Endodermal cell (in vitro differentiated cells): ENCODE data around the gene MRPL51. TPM values are rescaled to one million over a fixed set of nuclear protein-coding genes. Genes with fewer than 3 reads are reported as not detected.
"Not testable (repeated sequence)": the region's sequence is repeated elsewhere in the genome, so short reads cannot be mapped to it uniquely, and the experiment has no call there.

Experiments used
- DNase-seq: peaks from one replicate; pipeline ENCODE4 v3.0.0-alpha.2; 2017
- H3K27ac ChIP-seq: 2 replicates; pipeline ENCODE4 v1.5.1; 2013; ENCODE audit warnings: mild to moderate bottlenecking, low read depth, low read length, moderate library complexity
- H3K27me3 ChIP-seq: 2 replicates; pipeline ENCODE4 v1.6.1; 2013; ENCODE audit warnings: mild to moderate bottlenecking, low read length, moderate library complexity; ENCODE audit not compliant: insufficient read depth, control insufficient read depth, poor library complexity, severe bottlenecking
- H3K36me3 ChIP-seq: 2 replicates; pipeline ENCODE4 v1.7.0; 2013; ENCODE audit warnings: mild to moderate bottlenecking, low read length, moderate library complexity; ENCODE audit not compliant: control insufficient read depth, insufficient read depth
- H3K4me1 ChIP-seq: one replicate; pipeline ENCODE4 v1.7.0; 2013; ENCODE audit warnings: low read length; ENCODE audit not compliant: control insufficient read depth, insufficient read depth
- H3K4me3 ChIP-seq: 2 replicates; pipeline ENCODE4 v1.5.1; 2013; ENCODE audit warnings: mild to moderate bottlenecking, low read length, moderate library complexity
- H3K9ac ChIP-seq: 2 replicates; pipeline ENCODE4 v1.6.1; 2013; ENCODE audit warnings: mild to moderate bottlenecking, low read length, moderate library complexity; ENCODE audit not compliant: poor library complexity, severe bottlenecking; ENCODE audit errors: extremely low read depth
- H3K9me3 ChIP-seq: 2 replicates; pipeline ENCODE4 v1.6.1; 2013; ENCODE audit warnings: mild to moderate bottlenecking, low read length, moderate library complexity; ENCODE audit not compliant: control insufficient read depth
- H3K27ac Mint-ChIP-seq: 2 replicates; pipeline ENCODE4 v1.8.0; 2020; ENCODE audit warnings: mixed read lengths
- H3K27me3 Mint-ChIP-seq: 2 replicates; pipeline ENCODE4 v1.8.0; 2021; ENCODE audit warnings: mild to moderate bottlenecking, mixed read lengths; ENCODE audit not compliant: insufficient read depth
- H3K36me3 Mint-ChIP-seq: 2 replicates; pipeline ENCODE4 v1.8.0; 2020; ENCODE audit warnings: low read depth, mixed read lengths
- H3K4me1 Mint-ChIP-seq: 2 replicates; pipeline ENCODE4 v1.8.0; 2020; ENCODE audit warnings: mixed read lengths
- H3K4me3 Mint-ChIP-seq: 2 replicates; pipeline ENCODE4 v1.8.0; 2020; ENCODE audit warnings: mild to moderate bottlenecking, moderate library complexity, mixed read lengths
- H3K9me3 Mint-ChIP-seq: 2 replicates; pipeline ENCODE4 v1.8.0; 2020; ENCODE audit warnings: mild to moderate bottlenecking, mixed read lengths
- WGBS, 2 experiments: methylation state at CpG; one replicate each; pipeline versions ENCODE4 v1.1.5 to v1.1.7; 2013; ENCODE audit warnings: missing lambda C conversion rate in 2 of 2, mixed read lengths in 1 of 2; ENCODE audit not compliant: insufficient coverage in 1 of 2, insufficient read length in 1 of 2; 5-methylcytosine and 5-hydroxymethylcytosine counted together
- total RNA-seq, 2 donors: library from RNA; stranded (reverse); fragmentation: NEBNext Ultra II Directional in 1 of 2; extraction: Animal tissue kit (Norgen Biotek cat#: 25700) in 1 of 2; gene quantifications; 2 replicates in 1 of 2; 3 replicates in 1 of 2; pipeline ENCODE4 v1.2.1, GENCODE V29; 2021
- TF ChIP-seq, protein P1 (sequence below): fragments of 200-600 bp; sonication (generic); conservative IDR thresholded peaks from 2 replicates; pipeline ENCODE4 v1.5.0; 2021; ENCODE audit warnings: antibody characterized with exemption, mild to moderate bottlenecking

The MRPL51 gene
- total RNA-seq, 2 donors from 2014 or later: 196 to 450 TPM

DNA sequence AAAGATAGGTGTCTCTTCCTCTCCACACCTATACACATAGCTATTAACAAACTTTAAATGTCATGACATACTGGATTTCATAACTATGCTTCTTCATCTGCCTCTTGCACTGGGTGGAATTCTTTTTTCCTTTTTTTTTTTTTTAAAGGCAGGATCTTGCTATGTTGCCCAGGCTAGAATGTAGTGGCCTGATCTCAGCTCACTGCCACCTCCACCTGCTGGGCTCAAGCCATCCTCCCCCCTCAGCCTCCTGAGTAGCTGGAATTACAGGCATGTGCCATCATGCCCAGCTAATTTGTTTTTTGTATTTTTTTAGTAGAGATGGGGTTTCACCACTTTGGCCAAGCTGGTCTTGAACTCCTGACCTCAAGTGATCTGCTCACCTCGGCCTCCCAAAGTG lies 4.8 kb downstream of the MRPL51 start:
- no peak for DNase-seq
- H3K9me3 Mint-ChIP-seq: peaks cover 4% of the 10 kb centered on the region
- Histone ChIP-seq H3K9me3 (no peaks in the 10 kb centered on the region), H3K27ac (no peak overlapping the region), H3K36me3 (peaks cover 11% of the 10 kb centered on the region), H3K9ac (no peak overlapping the region), H3K27me3 (no peaks in the 10 kb centered on the region), H3K4me3 (no peak overlapping the region), H3K4me1 (no peaks in the 10 kb centered on the region)
- 80 to 88% methylated on average over 1 of the region's 1 CpG for WGBS, 2 experiments
- TF ChIP-seq, protein P1, sequence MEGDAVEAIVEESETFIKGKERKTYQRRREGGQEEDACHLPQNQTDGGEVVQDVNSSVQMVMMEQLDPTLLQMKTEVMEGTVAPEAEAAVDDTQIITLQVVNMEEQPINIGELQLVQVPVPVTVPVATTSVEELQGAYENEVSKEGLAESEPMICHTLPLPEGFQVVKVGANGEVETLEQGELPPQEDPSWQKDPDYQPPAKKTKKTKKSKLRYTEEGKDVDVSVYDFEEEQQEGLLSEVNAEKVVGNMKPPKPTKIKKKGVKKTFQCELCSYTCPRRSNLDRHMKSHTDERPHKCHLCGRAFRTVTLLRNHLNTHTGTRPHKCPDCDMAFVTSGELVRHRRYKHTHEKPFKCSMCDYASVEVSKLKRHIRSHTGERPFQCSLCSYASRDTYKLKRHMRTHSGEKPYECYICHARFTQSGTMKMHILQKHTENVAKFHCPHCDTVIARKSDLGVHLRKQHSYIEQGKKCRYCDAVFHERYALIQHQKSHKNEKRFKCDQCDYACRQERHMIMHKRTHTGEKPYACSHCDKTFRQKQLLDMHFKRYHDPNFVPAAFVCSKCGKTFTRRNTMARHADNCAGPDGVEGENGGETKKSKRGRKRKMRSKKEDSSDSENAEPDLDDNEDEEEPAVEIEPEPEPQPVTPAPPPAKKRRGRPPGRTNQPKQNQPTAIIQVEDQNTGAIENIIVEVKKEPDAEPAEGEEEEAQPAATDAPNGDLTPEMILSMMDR: no peak
- no peak overlapping the region for H3K27ac Mint-ChIP-seq
- H3K27me3 Mint-ChIP-seq: peaks cover 8% of the 10 kb centered on the region
- H3K36me3 Mint-ChIP-seq: peaks cover 15% of the 10 kb centered on the region
- H3K4me3 Mint-ChIP-seq: no peak overlapping the region
- peaks cover 7% of the 10 kb centered on the region for H3K4me1 Mint-ChIP-seq

- no peak for DNase-seq
- H3K4me3 Mint-ChIP-seq: no peak overlapping the region
- H3K27ac Mint-ChIP-seq: no peak overlapping the region
- WGBS, 2 experiments: 91 to 93% methylated on average over 17 to 20 of the region's 20 CpGs
- H3K36me3 Mint-ChIP-seq: no peaks in the 10 kb centered on the region
- peaks cover 36% of the 10 kb centered on the region for H3K27me3 Mint-ChIP-seq
- no peak overlapping the region for H3K9ac ChIP-seq
- H3K27me3 ChIP-seq: no peaks in the 10 kb centered on the region
- H3K36me3 ChIP-seq: no peaks in the 10 kb centered on the region
- H3K9me3 Mint-ChIP-seq: peaks cover 28% of the 10 kb centered on the region
- no peak overlapping the region for H3K4me3 ChIP-seq
- peaks cover 3% of the 10 kb centered on the region for H3K4me1 Mint-ChIP-seq
- TF ChIP-seq, protein P1: no peak
- peaks cover 8% of the 10 kb centered on the region for H3K9me3 ChIP-seq
- H3K4me1 ChIP-seq: no peaks in the 10 kb centered on the region
- no peak overlapping the region for H3K27ac ChIP-seq
These were observed 14.6 kb downstream of the MRPL51 start for GRCh38 chr12:6478416-6478815.

- not testable (repeated sequence) for H3K27ac Mint-ChIP-seq, DNase-seq, H3K4me1 Mint-ChIP-seq, H3K27me3 ChIP-seq, H3K27ac ChIP-seq, H3K4me3 ChIP-seq, H3K9ac ChIP-seq, H3K9me3 ChIP-seq, H3K36me3 Mint-ChIP-seq, H3K4me3 Mint-ChIP-seq, H3K4me1 ChIP-seq, H3K36me3 ChIP-seq
- whole genome bisulfite sequencing, 2 experiments: 94% methylated on average over 32 to 37 of the region's 37 CpGs
- Mint-ChIP-seq H3K27me3 (peaks cover 34% of the 10 kb centered on the region), H3K9me3 (peaks cover 28% of the 10 kb centered on the region)
These were observed 15.3 kb downstream of the MRPL51 start for GRCh38 chr12:6477601-6478377.
